Neural crest cell (in vitro differentiated cells): ENCODE measurements around the gene CSMD2. TPM values are rescaled to one million over a fixed set of nuclear protein-coding genes. Genes with fewer than 3 reads are reported as not detected.

Experiments
- DNase-seq: peaks from one replicate; pipeline ENCODE4 v3.0.0; 2021; ENCODE audit warnings: low read depth, mixed read lengths, low spot score
- H3K27ac Mint-ChIP-seq: one replicate; pipeline ENCODE4 v1.8.0; 2021; ENCODE audit warnings: mild to moderate bottlenecking, mixed read lengths; ENCODE audit not compliant: unreplicated experiment
- H3K27me3 Mint-ChIP-seq: 2 replicates; pipeline ENCODE4 v1.8.0; 2021; ENCODE audit warnings: low read depth, mild to moderate bottlenecking, mixed read lengths
- H3K36me3 Mint-ChIP-seq: 2 replicates; pipeline ENCODE4 v1.8.0; 2021; ENCODE audit warnings: low read depth, mild to moderate bottlenecking, mixed read lengths
- H3K4me1 Mint-ChIP-seq: 2 replicates; pipeline ENCODE4 v1.8.0; 2021; ENCODE audit warnings: mixed read lengths
- H3K4me3 Mint-ChIP-seq: one replicate; pipeline ENCODE4 v1.8.0; 2021; ENCODE audit warnings: mild to moderate bottlenecking, mixed read lengths
- H3K9me3 Mint-ChIP-seq: 2 replicates; pipeline ENCODE4 v1.8.0; 2021; ENCODE audit warnings: mixed read lengths
- total RNA-seq: library from RNA; stranded (reverse); gene quantifications from 2 replicates; pipeline ENCODE4 v1.2.1, GENCODE V29; 2021
- TF ChIP-seq, protein P1 (sequence below): fragments of 200-600 bp; sonication (generic); conservative IDR thresholded peaks from 2 replicates; pipeline ENCODE4 v1.5.0; 2021; ENCODE audit warnings: antibody characterized with exemption, mild to moderate bottlenecking

The CSMD2 gene
- total RNA-seq, 1 donor from 2014 or later: 0.40 TPM

DNA sequence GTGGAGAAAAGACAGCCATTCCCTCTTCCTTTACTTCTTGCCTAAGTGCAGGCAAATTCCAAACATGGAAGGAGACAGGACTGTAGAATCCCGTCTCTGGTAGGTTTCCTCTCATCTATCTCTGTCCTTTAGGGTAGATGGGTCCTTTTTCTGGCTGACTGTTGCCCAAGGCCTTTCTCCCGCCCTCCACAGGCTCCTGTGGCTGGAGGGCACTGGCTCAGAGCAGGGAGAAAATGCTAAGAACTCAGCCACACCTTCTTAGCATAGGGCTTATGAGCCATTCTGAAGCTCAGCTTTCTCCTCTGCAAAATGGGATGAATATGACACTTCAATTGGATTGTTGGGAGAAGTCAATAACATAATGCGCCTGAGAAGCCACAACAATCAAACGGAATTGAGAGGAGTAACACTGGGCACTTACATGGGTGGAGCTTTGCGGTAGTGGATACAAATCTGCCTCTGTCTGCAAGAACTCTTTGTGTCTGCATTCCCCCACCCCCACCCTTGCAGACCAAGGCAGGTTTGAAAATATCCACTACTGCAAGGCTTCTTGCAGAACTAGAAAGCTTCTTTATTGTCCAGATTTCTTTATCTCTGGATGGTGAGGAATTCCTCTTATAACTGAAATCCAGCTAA, 94.7 kb downstream of the CSMD2 start:
- H3K27me3 Mint-ChIP-seq: peaks cover 2% of the 10 kb centered on the region
- no peak overlapping the region for H3K4me3 Mint-ChIP-seq
- H3K36me3 Mint-ChIP-seq: no peaks in the 10 kb centered on the region
- H3K9me3 Mint-ChIP-seq: peaks cover 3% of the 10 kb centered on the region
- no peak overlapping the region for H3K27ac Mint-ChIP-seq
- DNase-seq: no peak
- TF ChIP-seq, protein P1, sequence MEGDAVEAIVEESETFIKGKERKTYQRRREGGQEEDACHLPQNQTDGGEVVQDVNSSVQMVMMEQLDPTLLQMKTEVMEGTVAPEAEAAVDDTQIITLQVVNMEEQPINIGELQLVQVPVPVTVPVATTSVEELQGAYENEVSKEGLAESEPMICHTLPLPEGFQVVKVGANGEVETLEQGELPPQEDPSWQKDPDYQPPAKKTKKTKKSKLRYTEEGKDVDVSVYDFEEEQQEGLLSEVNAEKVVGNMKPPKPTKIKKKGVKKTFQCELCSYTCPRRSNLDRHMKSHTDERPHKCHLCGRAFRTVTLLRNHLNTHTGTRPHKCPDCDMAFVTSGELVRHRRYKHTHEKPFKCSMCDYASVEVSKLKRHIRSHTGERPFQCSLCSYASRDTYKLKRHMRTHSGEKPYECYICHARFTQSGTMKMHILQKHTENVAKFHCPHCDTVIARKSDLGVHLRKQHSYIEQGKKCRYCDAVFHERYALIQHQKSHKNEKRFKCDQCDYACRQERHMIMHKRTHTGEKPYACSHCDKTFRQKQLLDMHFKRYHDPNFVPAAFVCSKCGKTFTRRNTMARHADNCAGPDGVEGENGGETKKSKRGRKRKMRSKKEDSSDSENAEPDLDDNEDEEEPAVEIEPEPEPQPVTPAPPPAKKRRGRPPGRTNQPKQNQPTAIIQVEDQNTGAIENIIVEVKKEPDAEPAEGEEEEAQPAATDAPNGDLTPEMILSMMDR: no peak
- peaks cover 8% of the 10 kb centered on the region for H3K4me1 Mint-ChIP-seq

DNA sequence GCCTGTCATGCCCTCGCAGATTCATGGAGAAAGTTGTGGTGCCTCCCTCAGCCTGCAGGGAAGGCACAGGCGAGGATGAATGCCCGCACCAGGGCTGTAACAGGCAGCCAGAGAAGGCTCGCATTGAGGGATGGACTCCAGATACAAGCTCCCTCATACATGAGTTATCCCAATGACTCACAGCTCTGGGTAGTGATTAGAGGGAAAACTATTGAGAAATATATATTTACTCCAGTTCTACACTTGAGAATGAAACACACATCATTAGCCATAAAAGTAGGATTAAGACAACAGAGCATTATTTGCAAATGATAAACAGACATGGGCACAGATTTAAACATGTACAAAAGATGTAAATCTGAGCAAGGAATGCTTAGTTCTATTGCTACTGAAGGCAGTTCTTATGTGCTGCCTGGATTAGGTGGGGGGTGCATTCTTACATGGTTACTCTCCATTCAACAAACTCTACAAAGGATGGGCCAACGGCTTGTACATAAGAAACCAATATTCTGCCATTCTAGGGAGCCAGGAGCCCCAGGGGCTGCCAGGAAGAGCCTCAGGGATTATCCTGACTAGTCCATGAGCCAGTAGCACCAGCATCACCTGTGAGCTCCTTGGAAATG, 97.9 kb downstream of the CSMD2 start:
- H3K4me3 Mint-ChIP-seq: no peak overlapping the region
- H3K27me3 Mint-ChIP-seq: no peaks in the 10 kb centered on the region
- peaks cover 10% of the 10 kb centered on the region for H3K9me3 Mint-ChIP-seq
- TF ChIP-seq, protein P1: no peak
- H3K36me3 Mint-ChIP-seq: peaks cover 5% of the 10 kb centered on the region
- DNase-seq: no peak
- no peak overlapping the region for H3K27ac Mint-ChIP-seq
- peaks cover 8% of the 10 kb centered on the region for H3K4me1 Mint-ChIP-seq

DNA sequence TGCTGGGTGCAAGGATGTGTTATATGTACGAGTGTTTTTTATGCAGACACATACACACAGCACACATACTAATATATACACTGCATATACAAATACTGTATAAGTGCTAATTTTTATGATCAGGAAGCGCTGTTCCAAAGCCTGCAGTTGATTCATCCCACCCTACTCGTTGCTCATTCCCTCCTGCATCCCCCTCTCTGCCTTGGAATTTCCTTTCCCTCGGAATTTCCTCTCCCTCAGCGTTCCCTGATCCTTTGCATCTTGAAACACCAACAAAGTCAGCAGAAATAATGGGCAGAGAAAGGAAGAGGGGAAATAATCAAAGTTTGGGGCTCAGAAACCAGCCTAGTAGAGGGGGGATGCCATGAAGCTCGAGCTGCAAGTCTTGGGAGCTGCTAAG, 98.9 kb downstream of the CSMD2 start:
- TF ChIP-seq, protein P1: no peak
- Mint-ChIP-seq H3K27ac (no peak overlapping the region), H3K4me3 (no peak overlapping the region), H3K4me1 (peaks cover 8% of the 10 kb centered on the region), H3K9me3 (peaks cover 10% of the 10 kb centered on the region), H3K36me3 (peaks cover 5% of the 10 kb centered on the region), H3K27me3 (no peaks in the 10 kb centered on the region)
- DNase-seq: no peak

DNA sequence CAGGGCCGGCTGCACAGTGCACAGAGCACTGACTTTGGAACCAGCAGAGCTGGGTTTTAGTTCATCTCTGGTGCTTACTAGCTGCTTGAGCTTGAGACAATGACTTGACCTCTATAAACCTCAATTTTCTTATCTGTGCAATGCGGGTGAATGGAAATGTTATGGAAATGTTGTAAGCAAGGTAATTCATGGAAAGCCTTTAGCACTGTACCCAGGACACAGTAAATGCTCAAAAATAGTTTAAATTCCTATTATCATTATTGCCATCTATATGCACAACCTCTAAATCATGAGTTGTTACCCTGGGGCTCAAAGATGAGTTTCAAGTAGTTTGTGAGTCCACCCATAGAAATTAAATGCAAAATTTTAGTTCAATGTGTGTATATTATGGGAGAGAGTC, 99.5 kb downstream of the CSMD2 start:
- H3K36me3 Mint-ChIP-seq: peaks cover 5% of the 10 kb centered on the region

DNA sequence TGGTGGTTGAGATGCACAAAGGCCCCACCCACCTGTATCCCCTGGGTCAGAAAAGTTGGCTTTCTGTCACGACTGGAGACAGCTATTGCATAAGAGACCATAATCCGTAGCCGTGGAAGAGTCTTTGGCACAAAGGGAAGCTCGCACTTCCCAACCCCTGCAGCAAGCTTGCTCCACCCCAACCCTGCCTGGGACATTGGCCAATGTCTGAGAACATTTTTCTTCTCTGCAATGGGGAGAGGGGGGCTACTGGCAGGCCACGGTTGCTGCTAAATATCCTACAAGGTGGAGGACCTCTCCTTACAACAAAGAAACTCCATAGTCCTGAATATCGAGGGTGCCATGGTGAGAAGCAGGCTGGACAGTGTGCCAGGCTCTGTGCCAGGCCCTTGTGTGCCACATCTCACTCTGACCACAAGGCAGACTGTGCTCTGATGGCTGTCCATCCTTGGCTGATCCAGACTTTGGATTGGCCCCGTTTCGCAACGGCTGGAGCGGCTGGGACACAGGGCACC, 104.1 kb downstream of the CSMD2 start:
- peaks cover 3% of the 10 kb centered on the region for H3K27me3 Mint-ChIP-seq

More for the DNA sequence above, 99.5 kb downstream of the CSMD2 start:
- Mint-ChIP-seq H3K4me1 (peaks cover 4% of the 10 kb centered on the region), H3K4me3 (no peak overlapping the region), H3K27ac (no peak overlapping the region), H3K27me3 (no peaks in the 10 kb centered on the region), H3K9me3 (peaks cover 10% of the 10 kb centered on the region)
- DNase-seq: no peak
- TF ChIP-seq, protein P1: no peak

More for the DNA sequence above, 104.1 kb downstream of the CSMD2 start:
- DNase-seq: no peak
- no peak overlapping the region for H3K27ac Mint-ChIP-seq
- peaks cover 5% of the 10 kb centered on the region for H3K36me3 Mint-ChIP-seq
- H3K9me3 Mint-ChIP-seq: peaks cover 8% of the 10 kb centered on the region
- no peaks in the 10 kb centered on the region for H3K4me1 Mint-ChIP-seq
- TF ChIP-seq, protein P1: no peak
- no peak overlapping the region for H3K4me3 Mint-ChIP-seq
